H1 (cell line): ENCODE data around the gene YEATS4. TPM values are rescaled to one million over a fixed set of nuclear protein-coding genes. Genes with fewer than 3 reads are reported as not detected.
A peak's percentile ranks its signal among the peaks of the same experiment; 100 is the strongest.

Source experiments
- CHD1 ChIP-seq: IDR thresholded peaks from 2 replicates; pipeline ENCODE4 v1.6.1; 2012; ENCODE audit warnings: low read depth, low read length, improper control_type of control experiment
- CREB1 ChIP-seq: IDR thresholded peaks from 2 replicates; pipeline ENCODE4 v1.6.1; 2012; ENCODE audit warnings: inconsistent platforms
- FOSL1 ChIP-seq: IDR thresholded peaks from 2 replicates; pipeline ENCODE4 v1.6.1; 2011; ENCODE audit warnings: mild to moderate bottlenecking, low read depth, low read length, moderate library complexity; ENCODE audit not compliant: insufficient read depth
- KDM1A ChIP-seq: fragments of 200-600, 300-600 bp; sonication (generic); IDR thresholded peaks from 2 replicates; pipeline ENCODE4 v1.7.1; 2016; ENCODE audit warnings: mild to moderate bottlenecking, low read length, borderline replicate concordance
- KDM4A ChIP-seq: IDR thresholded peaks from one replicate; pipeline ENCODE4 v1.7.1; 2012; ENCODE audit warnings: low read depth, mild to moderate bottlenecking, moderate library complexity, low read length, inconsistent platforms; ENCODE audit not compliant: severe bottlenecking
- PHF8 ChIP-seq: fragments of 200-600 bp; sonication (generic); conservative IDR thresholded peaks from 2 replicates; pipeline ENCODE4 v1.7.1; 2012; ENCODE audit warnings: low read depth, mild to moderate bottlenecking, inconsistent platforms, low read length, moderate library complexity
- RBBP5 ChIP-seq: IDR thresholded peaks from 2 replicates; pipeline ENCODE4 v1.7.1; 2012; ENCODE audit warnings: low read depth, mild to moderate bottlenecking, inconsistent platforms, low read length, moderate library complexity, borderline replicate concordance
- SP1 ChIP-seq: IDR thresholded peaks from 2 replicates; pipeline ENCODE4 v1.6.1; 2011; ENCODE audit warnings: low read depth, low read length
- TAF1 ChIP-seq: IDR thresholded peaks from 2 replicates; pipeline ENCODE4 v1.6.1; 2011; ENCODE audit warnings: mild to moderate bottlenecking, low read depth, low read length
- polyA plus RNA-seq, 7 experiments: library from polyadenylated mRNA; depleted of rRNA in 3 of 7; stranded (reverse) in 5 of 7; unstranded in 2 of 7; fragments of >200 nt in 5 of 7; fragments of 200-250 nt in 2 of 7; gene quantifications; 1 replicate in 5 of 7; 2 replicates in 1 of 7; 4 replicates in 1 of 7; pipeline versions ENCODE4 v1.2.1 to v1.2.3, GENCODE V29; 2011 to 2013; ENCODE audit warnings: missing spikeins in 2 of 7, mixed read lengths in 2 of 7
- total RNA-seq: library from RNA; stranded (reverse); fragmentation: NEBNext Ultra II Directional; extraction: Animal tissue kit (Norgen Biotek cat#: 25700); gene quantifications from 2 replicates; pipeline ENCODE4 v1.2.1, GENCODE V29; 2021
- TF ChIP-seq, protein P1 (sequence below): fragments of 300-600 bp; sonication (generic); IDR thresholded peaks from 2 replicates; pipeline ENCODE4 v1.7.1; 2012; ENCODE audit warnings: low read length, moderate library complexity, mild to moderate bottlenecking, inconsistent platforms; ENCODE audit not compliant: insufficient replicate concordance

The YEATS4 gene
- total and polyA plus RNA-seq, 2 of the 8 experiments (the other 6 are each of a cell fraction or from before 2014, with no cell fraction given) = 25.7 to 32.5 TPM

- TF ChIP-seq, protein P1, sequence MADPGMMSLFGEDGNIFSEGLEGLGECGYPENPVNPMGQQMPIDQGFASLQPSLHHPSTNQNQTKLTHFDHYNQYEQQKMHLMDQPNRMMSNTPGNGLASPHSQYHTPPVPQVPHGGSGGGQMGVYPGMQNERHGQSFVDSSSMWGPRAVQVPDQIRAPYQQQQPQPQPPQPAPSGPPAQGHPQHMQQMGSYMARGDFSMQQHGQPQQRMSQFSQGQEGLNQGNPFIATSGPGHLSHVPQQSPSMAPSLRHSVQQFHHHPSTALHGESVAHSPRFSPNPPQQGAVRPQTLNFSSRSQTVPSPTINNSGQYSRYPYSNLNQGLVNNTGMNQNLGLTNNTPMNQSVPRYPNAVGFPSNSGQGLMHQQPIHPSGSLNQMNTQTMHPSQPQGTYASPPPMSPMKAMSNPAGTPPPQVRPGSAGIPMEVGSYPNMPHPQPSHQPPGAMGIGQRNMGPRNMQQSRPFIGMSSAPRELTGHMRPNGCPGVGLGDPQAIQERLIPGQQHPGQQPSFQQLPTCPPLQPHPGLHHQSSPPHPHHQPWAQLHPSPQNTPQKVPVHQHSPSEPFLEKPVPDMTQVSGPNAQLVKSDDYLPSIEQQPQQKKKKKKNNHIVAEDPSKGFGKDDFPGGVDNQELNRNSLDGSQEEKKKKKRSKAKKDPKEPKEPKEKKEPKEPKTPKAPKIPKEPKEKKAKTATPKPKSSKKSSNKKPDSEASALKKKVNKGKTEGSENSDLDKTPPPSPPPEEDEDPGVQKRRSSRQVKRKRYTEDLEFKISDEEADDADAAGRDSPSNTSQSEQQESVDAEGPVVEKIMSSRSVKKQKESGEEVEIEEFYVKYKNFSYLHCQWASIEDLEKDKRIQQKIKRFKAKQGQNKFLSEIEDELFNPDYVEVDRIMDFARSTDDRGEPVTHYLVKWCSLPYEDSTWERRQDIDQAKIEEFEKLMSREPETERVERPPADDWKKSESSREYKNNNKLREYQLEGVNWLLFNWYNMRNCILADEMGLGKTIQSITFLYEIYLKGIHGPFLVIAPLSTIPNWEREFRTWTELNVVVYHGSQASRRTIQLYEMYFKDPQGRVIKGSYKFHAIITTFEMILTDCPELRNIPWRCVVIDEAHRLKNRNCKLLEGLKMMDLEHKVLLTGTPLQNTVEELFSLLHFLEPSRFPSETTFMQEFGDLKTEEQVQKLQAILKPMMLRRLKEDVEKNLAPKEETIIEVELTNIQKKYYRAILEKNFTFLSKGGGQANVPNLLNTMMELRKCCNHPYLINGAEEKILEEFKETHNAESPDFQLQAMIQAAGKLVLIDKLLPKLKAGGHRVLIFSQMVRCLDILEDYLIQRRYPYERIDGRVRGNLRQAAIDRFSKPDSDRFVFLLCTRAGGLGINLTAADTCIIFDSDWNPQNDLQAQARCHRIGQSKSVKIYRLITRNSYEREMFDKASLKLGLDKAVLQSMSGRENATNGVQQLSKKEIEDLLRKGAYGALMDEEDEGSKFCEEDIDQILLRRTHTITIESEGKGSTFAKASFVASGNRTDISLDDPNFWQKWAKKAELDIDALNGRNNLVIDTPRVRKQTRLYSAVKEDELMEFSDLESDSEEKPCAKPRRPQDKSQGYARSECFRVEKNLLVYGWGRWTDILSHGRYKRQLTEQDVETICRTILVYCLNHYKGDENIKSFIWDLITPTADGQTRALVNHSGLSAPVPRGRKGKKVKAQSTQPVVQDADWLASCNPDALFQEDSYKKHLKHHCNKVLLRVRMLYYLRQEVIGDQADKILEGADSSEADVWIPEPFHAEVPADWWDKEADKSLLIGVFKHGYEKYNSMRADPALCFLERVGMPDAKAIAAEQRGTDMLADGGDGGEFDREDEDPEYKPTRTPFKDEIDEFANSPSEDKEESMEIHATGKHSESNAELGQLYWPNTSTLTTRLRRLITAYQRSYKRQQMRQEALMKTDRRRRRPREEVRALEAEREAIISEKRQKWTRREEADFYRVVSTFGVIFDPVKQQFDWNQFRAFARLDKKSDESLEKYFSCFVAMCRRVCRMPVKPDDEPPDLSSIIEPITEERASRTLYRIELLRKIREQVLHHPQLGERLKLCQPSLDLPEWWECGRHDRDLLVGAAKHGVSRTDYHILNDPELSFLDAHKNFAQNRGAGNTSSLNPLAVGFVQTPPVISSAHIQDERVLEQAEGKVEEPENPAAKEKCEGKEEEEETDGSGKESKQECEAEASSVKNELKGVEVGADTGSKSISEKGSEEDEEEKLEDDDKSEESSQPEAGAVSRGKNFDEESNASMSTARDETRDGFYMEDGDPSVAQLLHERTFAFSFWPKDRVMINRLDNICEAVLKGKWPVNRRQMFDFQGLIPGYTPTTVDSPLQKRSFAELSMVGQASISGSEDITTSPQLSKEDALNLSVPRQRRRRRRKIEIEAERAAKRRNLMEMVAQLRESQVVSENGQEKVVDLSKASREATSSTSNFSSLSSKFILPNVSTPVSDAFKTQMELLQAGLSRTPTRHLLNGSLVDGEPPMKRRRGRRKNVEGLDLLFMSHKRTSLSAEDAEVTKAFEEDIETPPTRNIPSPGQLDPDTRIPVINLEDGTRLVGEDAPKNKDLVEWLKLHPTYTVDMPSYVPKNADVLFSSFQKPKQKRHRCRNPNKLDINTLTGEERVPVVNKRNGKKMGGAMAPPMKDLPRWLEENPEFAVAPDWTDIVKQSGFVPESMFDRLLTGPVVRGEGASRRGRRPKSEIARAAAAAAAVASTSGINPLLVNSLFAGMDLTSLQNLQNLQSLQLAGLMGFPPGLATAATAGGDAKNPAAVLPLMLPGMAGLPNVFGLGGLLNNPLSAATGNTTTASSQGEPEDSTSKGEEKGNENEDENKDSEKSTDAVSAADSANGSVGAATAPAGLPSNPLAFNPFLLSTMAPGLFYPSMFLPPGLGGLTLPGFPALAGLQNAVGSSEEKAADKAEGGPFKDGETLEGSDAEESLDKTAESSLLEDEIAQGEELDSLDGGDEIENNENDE = no peak
- peak; percentile 43; the same call in 1 of the 2 replicates for TF ChIP-seq SP1
- no peak for TF ChIP-seq KDM1A
- TF ChIP-seq FOSL1 = no peak
- no peak for TF ChIP-seq CREB1
- TF ChIP-seq RBBP5 = no peak
- TF ChIP-seq TAF1 = no peak
- TF ChIP-seq PHF8 = no peak
- TF ChIP-seq KDM4A = no peak
- TF ChIP-seq CHD1 = no peak
Measured at GRCh38 chr12:69415471-69416275, 56.1 kb downstream of the YEATS4 start (continued).
